OCI-LY7 (cell line): Measurements from ENCODE around the gene EXOC4. TPM values are rescaled to one million over a fixed set of nuclear protein-coding genes. Genes with fewer than 3 reads are reported as not detected.

Source experiments
- BruUV-seq: library from RNA; stranded (reverse); fragments of 400-500 nt; replicated peaks from 2 replicates; lab custom pipeline; 2021; lab: Mats Ljungman, UMichigan
- CTCF ChIA-PET: fragments of 300-600 bp; sonication (Branson Sonifier 250); formaldehyde crosslinking; loops from one replicate; lab custom pipeline; 2022; ENCODE audit warnings: antibody characterized with exemption; ENCODE audit not compliant: unreplicated experiment; lab: Charles Lee
- POLR2A ChIA-PET: fragments of 300-600 bp; sonication (Branson Sonifier 250); formaldehyde crosslinking; loops from one replicate; lab custom pipeline; 2022; ENCODE audit warnings: antibody characterized with exemption; lab: Charles Lee
- DNase-seq: peaks from one replicate; pipeline ENCODE4 v3.0.0-alpha.2; 2015; ENCODE audit warnings: low spot score
- H2AFZ ChIP-seq: fragments of 200-600 bp; sonication (generic), shearing (Covaris generic); 2 replicates; pipeline ENCODE4 v1.6.1; 2014; ENCODE audit warnings: mild to moderate bottlenecking, antibody characterized with exemption, low read length, moderate library complexity
- H3K27ac ChIP-seq: fragments of 200-600 bp; sonication (generic); 2 replicates; pipeline ENCODE4 v1.5.1; 2014; ENCODE audit warnings: mixed run types, low read depth, mild to moderate bottlenecking, moderate library complexity, low read length, inconsistent platforms; ENCODE audit not compliant: poor library complexity, severe bottlenecking
- H3K36me3 ChIP-seq: fragments of 200-600 bp; sonication (generic); 2 replicates; pipeline ENCODE4 v1.6.1; 2014; ENCODE audit warnings: mild to moderate bottlenecking, antibody characterized with exemption, low read length, moderate library complexity, mixed read lengths; ENCODE audit not compliant: insufficient read depth
- H3K4me1 ChIP-seq: fragments of 200-600 bp; sonication (generic); 2 replicates; pipeline ENCODE4 v1.5.1; 2014; ENCODE audit warnings: mild to moderate bottlenecking, low read length; ENCODE audit not compliant: insufficient read depth, poor library complexity, severe bottlenecking
- H3K4me2 ChIP-seq: fragments of 200-600 bp; sonication (generic); 2 replicates; pipeline ENCODE4 v1.6.1; 2014; ENCODE audit warnings: mild to moderate bottlenecking, low read length
- H3K4me3 ChIP-seq: fragments of 200-600 bp; sonication (generic); 2 replicates; pipeline ENCODE4 v1.5.1; 2014; ENCODE audit warnings: mild to moderate bottlenecking, low read depth, low read length; ENCODE audit not compliant: poor library complexity, severe bottlenecking
- H3K79me2 ChIP-seq: fragments of 200-600 bp; sonication (generic); 2 replicates; pipeline ENCODE4 v1.6.1; 2016; ENCODE audit warnings: low read depth, mild to moderate bottlenecking, low read length, moderate library complexity, mixed read lengths; ENCODE audit not compliant: insufficient read depth
- H3K9me2 ChIP-seq: fragments of 200-600 bp; sonication (generic); 2 replicates; pipeline ENCODE4 v1.6.1; 2016; ENCODE audit warnings: mild to moderate bottlenecking, low read length, mixed read lengths; ENCODE audit not compliant: insufficient read depth
- H3K9me3 ChIP-seq: fragments of 200-600 bp; sonication (generic); 2 replicates; pipeline ENCODE4 v1.6.1; 2014; ENCODE audit warnings: mild to moderate bottlenecking, mixed run types, low read length, mixed read lengths
- H4K20me1 ChIP-seq: fragments of 200-600 bp; sonication (generic); 2 replicates; pipeline ENCODE4 v1.6.1; 2014; ENCODE audit warnings: mild to moderate bottlenecking, antibody characterized with exemption, low read length, moderate library complexity, mixed read lengths; ENCODE audit not compliant: insufficient read depth
- EZH2phosphoT487 ChIP-seq: fragments of 200-600 bp; sonication (generic); IDR thresholded peaks from 2 replicates; pipeline ENCODE4 v1.6.1; 2018; ENCODE audit warnings: low read depth, borderline replicate concordance, mild to moderate bottlenecking, mixed run types, antibody characterized with exemption, low read length, moderate library complexity, mixed read lengths
- intact Hi-C: fragments of 100-400 bp; cut with micrococcal nuclease; formaldehyde crosslinking; loops from one replicate; pipeline ENCODE4 v1.10.0; 2022; ENCODE audit not compliant: unreplicated experiment
- total RNA-seq, 2 experiments: library from RNA; depleted of rRNA in 1 of 2; stranded (reverse); fragments of >200 nt in 1 of 2; shearing (Covaris generic) in 1 of 2; gene quantifications; 2 replicates each; pipeline ENCODE4 v1.2.3, GENCODE V29; 2014 to 2022
- TF ChIP-seq, protein P1 (sequence below): fragments of 200-600 bp; sonication (generic); conservative IDR thresholded peaks from 2 replicates; pipeline ENCODE4 v1.5.1; 2014; ENCODE audit warnings: mild to moderate bottlenecking, antibody characterized with exemption, low read length, moderate library complexity, mixed read lengths

EXOC4 gene
- total RNA-seq, 2 experiments from 2014 or later, result 75.1 to 93.2 TPM

DNA sequence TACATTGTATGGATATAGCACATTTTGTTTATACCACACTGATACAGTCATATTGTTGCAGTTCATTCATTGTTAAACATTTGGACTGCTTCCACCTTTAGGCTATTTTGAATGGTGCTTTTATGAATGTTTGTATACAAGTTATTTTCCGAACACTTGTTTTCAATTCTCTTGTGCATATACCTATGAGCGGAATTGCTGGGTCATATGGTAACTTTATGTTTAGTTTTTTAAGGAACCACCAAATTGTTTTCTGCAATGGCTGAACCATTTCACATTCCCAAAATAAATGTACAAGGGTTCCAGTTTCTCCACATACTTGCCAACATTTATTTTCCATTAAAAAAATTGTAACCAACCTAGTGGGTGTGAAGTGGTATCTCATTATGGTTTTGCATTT, 4.0 kb upstream of the EXOC4 start:
- H3K79me2 ChIP-seq, result peaks cover 8% of the 10 kb centered on the region
- no peak overlapping the region for H2AFZ ChIP-seq
- no peaks in the 10 kb centered on the region for H3K9me3 ChIP-seq
- H3K9me2 ChIP-seq, result no peaks in the 10 kb centered on the region
- no peaks in the 10 kb centered on the region for H4K20me1 ChIP-seq
- ChIA-PET CTCF (no interaction called here), POLR2A (no interaction called here)
- no peak for DNase-seq
- H3K4me2 ChIP-seq, result no peak overlapping the region
- intact Hi-C loops, result no loop called here
- no peak for TF ChIP-seq EZH2phosphoT487
- TF ChIP-seq, protein P1, sequence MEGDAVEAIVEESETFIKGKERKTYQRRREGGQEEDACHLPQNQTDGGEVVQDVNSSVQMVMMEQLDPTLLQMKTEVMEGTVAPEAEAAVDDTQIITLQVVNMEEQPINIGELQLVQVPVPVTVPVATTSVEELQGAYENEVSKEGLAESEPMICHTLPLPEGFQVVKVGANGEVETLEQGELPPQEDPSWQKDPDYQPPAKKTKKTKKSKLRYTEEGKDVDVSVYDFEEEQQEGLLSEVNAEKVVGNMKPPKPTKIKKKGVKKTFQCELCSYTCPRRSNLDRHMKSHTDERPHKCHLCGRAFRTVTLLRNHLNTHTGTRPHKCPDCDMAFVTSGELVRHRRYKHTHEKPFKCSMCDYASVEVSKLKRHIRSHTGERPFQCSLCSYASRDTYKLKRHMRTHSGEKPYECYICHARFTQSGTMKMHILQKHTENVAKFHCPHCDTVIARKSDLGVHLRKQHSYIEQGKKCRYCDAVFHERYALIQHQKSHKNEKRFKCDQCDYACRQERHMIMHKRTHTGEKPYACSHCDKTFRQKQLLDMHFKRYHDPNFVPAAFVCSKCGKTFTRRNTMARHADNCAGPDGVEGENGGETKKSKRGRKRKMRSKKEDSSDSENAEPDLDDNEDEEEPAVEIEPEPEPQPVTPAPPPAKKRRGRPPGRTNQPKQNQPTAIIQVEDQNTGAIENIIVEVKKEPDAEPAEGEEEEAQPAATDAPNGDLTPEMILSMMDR, result no peak
- no peaks in the 10 kb centered on the region for H3K36me3 ChIP-seq
- no TSS peak for BruUV-seq
- H3K4me1 ChIP-seq, result no peaks in the 10 kb centered on the region
- H3K4me3 ChIP-seq, result no peak overlapping the region
- no peak overlapping the region for H3K27ac ChIP-seq

DNA sequence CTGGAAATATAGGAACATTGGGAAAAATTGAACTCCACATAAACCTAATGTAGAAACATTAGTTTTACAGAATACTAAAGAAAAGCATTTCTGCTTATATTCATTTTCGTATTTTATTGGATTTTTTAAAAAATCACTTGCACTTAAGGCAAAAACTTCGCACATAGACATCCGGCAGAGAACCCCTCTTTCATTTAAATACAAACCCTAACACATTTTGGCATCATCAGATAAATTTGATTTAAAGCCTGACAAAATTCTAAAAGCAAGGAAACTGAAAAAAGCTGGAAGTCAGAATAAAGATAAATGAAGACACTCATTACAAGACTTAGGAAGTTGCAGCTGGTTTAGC, 396 bp upstream of the EXOC4 start:
- no TSS peak for BruUV-seq
- Histone ChIP-seq H3K9me2 (no peaks in the 10 kb centered on the region), H3K4me2 (peak overlapping the region; percentile 71), H3K79me2 (peaks cover 21% of the 10 kb centered on the region), H3K27ac (no peak overlapping the region), H3K4me1 (no peaks in the 10 kb centered on the region), H3K36me3 (peaks cover 5% of the 10 kb centered on the region; the same call in 1 of the 2 replicates), H3K4me3 (peak overlapping the region; percentile 78), H2AFZ (peak overlapping the region; percentile 93), H3K9me3 (no peaks in the 10 kb centered on the region), H4K20me1 (no peaks in the 10 kb centered on the region)
- CTCF ChIA-PET, result no interaction called here
- intact Hi-C loops, result loop anchor here (5.0 kb wide), 1 partner anchor 170 kb away; the partner anchor contains the start of gene CHCHD3
- no peak for DNase-seq
- POLR2A ChIA-PET, result interaction anchor here (0.6 to 1.5 kb wide), 12 partner anchors 9 to 1759 kb away, joined by 3 to 5 read pairs (median 3); no protein-coding TSS in a partner anchor
- TF ChIP-seq, protein P1, result no peak
- TF ChIP-seq EZH2phosphoT487, result no peak

DNA sequence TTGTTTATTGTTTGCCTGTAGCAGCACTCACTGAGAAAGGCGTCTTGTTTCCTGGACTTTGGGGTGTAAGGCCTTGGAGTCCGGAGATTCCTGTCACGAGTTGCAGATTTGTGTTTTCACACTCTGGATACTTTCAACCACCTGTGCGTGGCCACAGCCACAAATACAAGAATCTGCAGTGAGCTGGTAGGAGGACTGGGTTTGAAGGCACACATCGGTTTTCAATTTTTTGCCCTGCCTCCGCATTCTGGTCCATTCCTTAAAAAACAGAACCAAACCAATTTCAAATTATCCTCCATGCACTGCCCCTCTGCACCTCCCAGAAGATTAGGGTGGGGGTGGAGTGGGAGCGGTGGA, 619 bp downstream of the EXOC4 start:
- peak; percentile 42 for DNase-seq
- H3K79me2 ChIP-seq, result peaks cover 27% of the 10 kb centered on the region
- no peaks in the 10 kb centered on the region for H3K4me1 ChIP-seq
- CTCF ChIA-PET, result no interaction called here
- no peaks in the 10 kb centered on the region for H3K9me3 ChIP-seq
- BruUV-seq, result TSS peak; percentile 77
- no peaks in the 10 kb centered on the region for H3K9me2 ChIP-seq
- H3K4me3 ChIP-seq, result peak overlapping the region; percentile 78
- peak overlapping the region; percentile 30 for H3K27ac ChIP-seq
- peak overlapping the region; percentile 56 for H2AFZ ChIP-seq
- peak overlapping the region; percentile 92 for H3K4me2 ChIP-seq
- intact Hi-C loops, result loop anchor here (5.0 kb wide), 1 partner anchor 171 kb away; the partner anchor contains the start of gene CHCHD3
- no peak for TF ChIP-seq EZH2phosphoT487
- TF ChIP-seq, protein P1, result no peak
- peaks cover 5% of the 10 kb centered on the region; the same call in 1 of the 2 replicates for H3K36me3 ChIP-seq
- H4K20me1 ChIP-seq, result no peaks in the 10 kb centered on the region
- POLR2A ChIA-PET, result interaction anchor here (0.6 to 1.3 kb wide), 6 partner anchors 9 to 326 kb away, joined by 3 to 7 read pairs (median 4); no protein-coding TSS in a partner anchor
